ENCODE measurements around the gene HIPK2.
"Not testable (repeated sequence)": the region's sequence is repeated elsewhere in the genome, so short reads cannot be mapped to it uniquely, and the experiment has no call there.

The HIPK2 gene

DNA sequence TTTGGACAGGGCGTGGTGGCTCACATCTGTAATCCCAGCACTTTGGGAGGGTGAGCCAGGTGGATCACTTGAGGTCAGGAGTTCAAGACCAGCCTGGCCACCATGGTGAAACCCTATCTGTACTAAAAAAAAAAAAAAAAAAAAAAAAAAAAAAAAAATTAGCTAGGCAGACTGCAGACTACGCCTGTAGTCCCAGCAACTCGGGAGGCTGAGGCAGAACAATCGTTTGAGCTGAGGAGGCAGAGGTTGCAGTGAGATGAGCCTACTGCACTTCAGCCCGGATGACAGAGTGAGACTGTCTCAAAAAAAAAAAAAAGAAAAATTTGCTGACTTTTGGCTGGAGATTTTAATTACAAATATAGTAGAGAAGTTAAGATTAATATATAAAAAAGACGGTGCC, 104.0 kb downstream of the HIPK2 start:
- DNase-seq (ENCODE audit: low read depth in 2 of 2) = no peak

DNA sequence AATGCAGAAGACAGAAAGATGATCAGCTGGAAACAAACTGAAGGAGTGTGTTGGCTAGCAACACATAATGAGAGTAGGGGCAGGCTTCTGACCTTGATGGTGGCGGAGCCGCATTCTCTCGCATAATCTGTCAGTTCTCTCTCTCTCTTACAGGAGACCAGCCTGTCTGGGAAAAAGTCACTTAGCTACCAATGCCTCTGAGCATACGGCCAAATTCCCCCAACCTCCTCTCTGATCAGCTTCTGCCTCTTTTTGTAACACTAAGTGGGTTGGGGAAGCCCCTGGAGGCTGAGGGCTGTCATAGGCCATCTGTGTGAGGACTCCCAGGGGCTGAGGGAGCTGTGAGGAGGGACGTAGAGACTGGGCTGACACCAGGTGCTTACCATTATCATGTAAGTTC, 104.6 kb downstream of the HIPK2 start:
- no peak for DNase-seq (ENCODE audit: low read depth in 2 of 2)

DNA sequence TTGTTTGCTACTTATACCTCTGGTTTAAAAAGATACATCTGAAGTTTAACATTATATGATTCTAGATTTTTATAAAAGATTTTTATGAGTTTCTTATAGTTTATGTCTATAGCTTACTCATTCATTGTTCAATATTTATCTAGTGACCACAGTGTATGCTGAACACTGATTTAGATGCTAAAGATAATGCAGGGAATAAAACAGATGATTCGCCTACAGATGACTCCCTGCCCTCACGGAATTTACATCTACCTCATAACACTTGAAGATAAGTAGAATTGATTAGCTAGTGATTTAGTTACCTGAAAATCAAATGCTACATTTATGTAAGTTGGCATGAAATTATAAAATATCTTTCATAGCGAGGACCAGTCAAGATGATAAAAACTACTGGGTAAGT, 105.8 kb downstream of the HIPK2 start:
- no peak for DNase-seq (ENCODE audit: low read depth in 2 of 2)

DNA sequence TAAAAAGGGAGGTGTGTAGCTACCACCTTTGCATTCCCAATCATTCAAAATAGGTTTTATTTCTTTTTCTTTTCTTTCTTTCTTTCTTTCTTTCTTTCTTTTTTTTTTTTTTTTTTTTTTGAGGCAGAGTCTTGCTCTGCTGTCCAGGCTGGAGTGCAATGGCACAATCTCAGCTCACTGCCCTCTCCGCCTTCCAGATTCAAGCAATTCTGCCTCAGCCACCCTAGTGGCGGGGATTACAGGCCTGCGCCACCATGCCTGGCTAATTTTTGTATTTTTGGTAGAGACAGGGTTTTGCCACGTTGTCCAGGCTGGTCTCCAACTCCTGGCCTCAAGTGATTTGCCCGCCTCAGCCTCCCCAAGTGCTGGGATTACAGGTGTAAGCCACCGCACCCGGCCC, 107.1 kb downstream of the HIPK2 start:
- DNase-seq (ENCODE audit: low read depth in 2 of 2) = not testable (repeated sequence)

DNA sequence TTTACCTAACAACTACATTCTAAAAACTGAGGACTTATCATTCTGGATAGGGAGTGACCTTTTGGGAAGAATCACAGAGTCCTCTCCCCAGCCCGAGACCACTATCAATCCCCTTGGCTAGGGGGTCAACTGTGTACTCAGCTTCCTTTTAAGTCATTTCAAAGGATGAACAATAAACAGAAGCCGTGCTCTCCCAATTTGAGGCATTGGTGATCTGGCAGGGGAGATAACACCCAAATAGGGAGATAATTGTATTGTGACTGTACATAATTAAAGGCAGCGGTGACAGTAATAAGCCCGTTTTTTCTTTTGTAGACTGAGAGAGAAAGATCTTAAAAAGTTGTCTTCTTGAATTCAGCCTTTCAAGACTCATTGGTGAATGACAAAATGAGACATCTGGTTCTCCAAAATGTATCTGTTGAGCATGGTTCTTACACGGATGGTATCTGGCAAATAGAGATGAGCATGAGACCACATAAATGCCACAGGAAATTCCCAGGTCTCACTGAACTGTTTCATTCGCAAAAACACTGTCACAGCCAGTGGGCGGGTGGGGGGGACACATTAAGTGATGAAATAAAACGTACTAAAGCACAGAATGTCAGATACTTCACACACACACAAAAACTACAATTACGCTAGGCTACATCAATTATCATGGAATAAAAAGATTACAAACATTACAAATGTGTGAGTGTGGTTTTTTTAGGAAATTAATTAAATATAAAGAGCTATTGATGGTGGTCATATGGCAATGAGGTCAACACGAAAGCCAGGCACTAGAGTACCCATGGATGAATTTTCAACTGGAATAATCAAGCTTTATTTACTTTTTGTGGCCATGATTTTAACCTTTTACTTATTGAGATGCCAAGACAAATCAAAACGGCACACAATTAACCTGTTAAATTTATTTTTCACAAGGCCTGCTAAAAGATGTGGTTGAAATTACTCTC, 108.4 kb downstream of the HIPK2 start:
- no peak for DNase-seq (ENCODE audit: low read depth in 2 of 2)

DNA sequence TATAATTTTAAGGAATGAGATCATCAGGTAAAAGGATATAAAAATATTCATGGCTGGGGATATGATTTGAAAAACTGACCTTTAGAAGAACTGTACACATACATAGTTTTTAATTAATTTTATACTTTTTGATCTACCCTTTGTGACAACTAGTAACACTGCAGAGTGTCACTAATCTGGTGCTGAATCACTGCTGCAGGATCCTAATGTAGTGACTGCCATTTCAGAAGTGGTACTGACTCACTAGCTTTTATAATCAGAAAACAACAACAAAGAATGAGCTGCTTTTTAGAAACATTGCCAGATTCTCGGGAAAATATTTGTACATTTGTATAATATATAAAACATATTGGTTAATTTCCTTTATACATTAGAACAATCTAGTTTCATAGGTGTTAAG, 110.4 kb downstream of the HIPK2 start:
- DNase-seq (ENCODE audit: low read depth in 2 of 2) = no peak

DNA sequence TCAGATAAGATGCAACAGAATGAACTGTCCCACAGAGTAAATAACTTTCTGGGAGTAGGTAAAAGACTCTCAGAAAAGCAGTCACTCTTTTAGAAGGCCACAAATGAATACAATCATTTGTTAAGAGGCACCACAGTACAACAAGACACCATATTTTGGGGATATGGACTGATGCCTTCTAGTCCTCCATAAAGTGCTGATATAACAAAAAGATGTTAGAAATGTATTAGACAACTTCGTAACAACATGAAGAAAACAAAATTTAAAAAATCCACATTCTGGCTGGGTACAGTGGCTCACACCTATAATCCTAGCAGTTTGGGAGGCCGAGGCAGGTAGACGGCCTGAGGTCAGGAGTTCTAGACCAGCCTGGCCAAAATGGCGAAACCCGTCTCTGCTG, 111.3 kb downstream of the HIPK2 start:
- DNase-seq (ENCODE audit: low read depth in 2 of 2) = no peak

DNA sequence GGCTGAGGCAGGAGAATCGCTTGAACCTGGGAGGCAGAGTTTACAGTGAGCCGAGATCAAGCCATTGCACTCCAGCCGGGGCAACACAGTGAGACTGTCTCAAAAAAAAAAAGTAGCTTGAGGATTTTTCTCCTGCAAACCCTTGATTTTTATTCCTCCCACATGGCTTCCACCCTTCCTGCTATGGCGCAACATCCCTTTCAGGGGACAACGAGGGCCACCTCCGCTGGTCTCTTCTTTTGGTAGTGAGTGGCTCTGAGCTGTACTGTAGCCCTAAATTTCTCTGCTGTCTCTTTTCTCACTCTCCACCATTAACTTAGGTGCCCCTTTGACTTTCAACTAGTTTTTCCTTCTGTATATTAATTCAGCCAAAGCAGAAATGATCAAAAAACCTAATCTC, 113.4 kb downstream of the HIPK2 start:
- DNase-seq (ENCODE audit: low read depth in 2 of 2) = no peak

DNA sequence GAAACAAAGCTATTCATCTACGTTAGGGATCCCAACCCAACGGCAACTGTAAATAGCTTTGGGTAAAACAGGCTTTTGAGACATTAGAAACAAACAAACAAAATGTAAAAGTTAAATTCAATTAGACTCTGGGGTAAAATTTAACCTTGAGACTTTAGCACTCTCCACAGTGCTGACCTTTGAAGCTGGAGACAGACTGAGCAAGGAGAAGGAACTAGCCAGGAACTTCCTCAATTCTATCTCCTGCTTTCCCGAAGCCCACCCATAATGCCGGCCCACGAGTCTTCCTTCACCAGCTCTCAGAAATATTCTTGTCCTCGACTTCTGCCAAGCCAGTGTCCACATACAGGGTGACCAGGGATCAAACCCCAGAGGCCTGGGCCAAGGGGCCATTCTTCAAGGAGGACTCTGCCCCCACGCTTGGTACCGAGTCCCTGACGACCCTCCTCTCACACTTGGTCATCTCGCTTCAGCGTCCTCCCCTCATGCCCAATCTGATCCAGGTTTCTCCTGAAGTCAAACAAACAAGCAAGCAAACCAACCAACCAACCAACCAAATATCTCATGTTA, 114.1 kb downstream of the HIPK2 start:
- no peak for DNase-seq (ENCODE audit: low read depth in 2 of 2)

DNA sequence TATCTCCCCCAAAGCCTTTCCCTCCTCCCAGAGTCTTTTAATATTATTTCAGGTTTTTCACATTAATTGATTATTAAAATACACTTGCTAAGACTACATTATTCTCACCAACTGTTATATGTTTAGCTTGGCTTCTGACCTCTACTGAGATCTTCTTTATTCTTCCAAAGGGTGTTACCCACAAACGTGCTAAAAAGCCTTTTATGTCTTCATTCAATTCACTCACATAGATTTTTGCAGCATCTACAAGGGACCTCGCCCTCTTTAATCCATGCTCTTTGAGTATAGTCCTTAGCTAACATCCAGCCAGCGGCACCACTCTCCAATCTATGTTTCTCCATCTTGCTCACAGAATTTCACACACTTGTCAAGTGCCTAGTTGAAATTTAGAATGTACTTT, 115.9 kb downstream of the HIPK2 start:
- no peak for DNase-seq (ENCODE audit: low read depth in 2 of 2)

DNA sequence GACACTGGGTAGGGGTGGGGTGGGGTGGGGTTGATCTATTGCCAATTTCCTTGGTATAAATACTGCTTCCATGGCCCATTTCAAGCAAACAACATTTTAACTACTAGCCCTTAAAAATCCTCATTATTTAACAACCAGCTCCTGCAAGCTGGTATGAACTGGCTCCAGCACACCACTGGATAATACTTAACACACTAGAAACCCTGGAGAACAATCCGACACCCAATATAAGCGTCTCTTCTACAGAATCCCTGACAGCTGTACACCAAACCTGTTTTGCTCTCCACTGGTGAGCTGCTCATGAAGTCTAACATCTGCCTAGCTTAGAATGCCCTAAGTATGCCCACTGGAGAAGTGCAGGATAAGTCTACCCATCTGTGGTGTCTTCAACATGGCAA, 116.8 kb downstream of the HIPK2 start:
- no peak for DNase-seq (ENCODE audit: low read depth in 2 of 2)

DNA sequence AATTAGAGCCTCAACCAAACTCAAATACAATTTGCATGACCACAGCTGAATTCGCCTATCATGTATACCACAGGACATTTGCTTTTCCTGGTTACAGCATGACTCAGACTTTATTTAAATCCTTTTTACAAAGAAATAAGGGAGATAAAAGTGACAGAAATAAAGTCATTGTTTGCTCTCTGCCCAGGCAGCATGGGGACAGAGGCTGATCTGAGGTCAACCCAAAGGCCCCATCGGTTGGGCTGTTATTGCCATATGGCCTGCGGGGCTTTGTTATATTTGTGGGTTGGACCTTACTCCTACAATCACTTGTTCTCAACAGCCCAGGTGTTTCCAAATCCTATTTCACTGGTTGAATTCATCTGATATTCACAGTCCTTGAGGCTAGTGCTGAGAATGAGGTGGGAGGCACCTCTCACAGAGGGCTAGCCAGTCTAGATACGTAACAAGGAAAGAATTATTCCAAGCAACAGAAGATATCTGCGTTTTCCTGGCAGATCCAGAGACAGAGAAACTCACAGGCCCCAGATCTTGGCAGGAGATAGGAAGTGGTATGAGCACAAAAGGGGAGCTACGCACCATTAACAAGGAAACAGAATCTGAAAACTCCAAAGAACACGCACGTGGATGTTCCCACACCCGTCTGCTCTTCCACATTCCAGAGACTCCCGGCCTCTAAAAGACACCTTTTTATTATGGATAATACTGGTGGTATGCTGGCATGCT, 117.3 kb downstream of the HIPK2 start:
- DNase-seq (ENCODE audit: low read depth in 2 of 2) = no peak

DNA sequence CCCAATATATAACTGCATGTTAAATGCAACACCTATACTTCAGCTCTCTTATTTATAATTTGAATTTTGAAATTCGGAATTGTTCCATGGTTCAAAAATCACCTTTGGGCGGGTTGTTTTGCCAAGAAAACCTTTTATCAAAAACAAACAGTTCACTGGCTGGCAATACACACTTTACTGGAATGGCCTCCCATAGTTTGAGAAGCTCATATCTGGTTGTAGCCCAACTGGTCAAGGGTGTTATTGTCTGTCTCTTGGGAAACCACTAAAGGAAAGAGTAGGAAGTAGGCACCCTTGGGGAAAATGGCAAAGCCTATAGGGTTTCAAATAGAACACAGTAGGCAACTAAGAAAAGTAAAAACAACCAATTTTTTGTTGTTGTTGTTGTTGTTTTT, 117.9 kb downstream of the HIPK2 start:
- no peak for DNase-seq (ENCODE audit: low read depth in 2 of 2)

DNA sequence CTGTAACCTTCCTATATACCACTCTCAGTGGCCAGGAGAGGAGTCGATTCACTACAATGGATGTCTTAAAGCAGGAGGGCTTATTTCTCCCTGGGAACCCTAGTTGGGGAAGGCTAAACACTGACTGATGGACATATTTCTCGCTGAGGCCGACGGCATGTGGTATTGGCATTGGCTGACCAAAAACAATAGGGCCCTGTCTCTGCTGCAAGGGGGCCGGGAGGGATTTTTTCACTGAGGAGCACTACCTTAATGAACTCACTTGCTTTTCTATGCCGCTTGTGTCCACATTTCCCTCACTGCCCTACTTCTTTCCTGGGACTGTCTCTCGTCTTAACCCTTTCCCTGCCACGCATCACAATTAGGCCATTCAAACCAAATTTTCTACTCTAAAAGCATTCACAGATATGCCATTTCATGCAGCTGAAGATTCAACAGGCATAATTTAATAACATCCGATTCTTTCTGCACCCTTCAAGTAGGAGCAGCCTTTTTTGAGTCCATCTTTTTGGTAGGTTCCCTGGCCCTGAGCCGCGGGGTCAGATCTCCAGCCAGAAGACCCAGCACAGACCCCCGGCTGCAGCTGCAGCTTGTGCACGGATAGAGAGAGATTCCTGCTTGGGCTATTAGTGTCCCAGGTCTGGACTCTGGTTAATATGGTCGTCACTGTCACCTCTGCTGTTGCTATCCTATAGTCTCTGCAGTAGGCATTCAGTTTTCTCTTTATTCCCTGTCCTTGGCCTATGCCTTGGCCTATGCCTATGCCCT, 118.7 kb downstream of the HIPK2 start:
- no peak for DNase-seq (ENCODE audit: low read depth in 2 of 2)

DNA sequence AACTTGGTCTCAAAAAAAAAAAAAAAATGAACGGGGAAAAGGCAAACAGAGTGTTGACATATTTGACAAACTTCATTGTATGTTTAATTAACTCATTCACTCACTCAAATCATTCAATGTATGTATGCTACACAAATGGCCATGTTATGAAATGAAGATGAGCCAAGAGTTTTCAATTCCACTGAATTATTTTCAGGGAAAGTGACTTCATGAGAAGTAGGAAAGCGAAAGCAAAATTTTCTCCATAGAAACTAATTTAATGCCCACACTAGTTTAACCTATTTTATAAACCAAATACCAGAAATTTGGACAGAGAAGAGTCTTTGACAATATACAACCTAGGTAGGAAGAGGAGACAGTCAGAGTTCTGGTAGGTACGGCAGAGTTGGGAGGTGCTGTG, 119.5 kb downstream of the HIPK2 start:
- DNase-seq (ENCODE audit: low read depth in 2 of 2) = no peak

DNA sequence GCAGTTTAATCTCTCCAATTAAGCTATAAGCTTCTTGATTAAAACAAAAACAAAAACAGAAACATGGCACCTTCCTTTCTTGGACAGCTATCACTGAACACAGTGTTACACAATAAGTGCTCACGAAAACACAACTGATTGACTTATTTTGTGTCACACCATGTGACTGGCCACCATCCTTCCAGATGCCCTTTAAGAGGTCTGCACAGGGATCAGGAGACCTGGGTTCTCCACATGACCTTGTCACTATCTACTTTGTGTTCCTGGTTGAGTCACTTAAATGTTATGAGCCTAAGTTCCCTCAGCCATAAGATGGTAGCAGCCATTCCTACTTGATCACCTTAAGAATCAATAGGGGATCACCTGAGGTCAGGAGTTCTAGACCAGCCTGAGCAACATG, 120.1 kb downstream of the HIPK2 start:
- no peak for DNase-seq (ENCODE audit: low read depth in 2 of 2)

DNA sequence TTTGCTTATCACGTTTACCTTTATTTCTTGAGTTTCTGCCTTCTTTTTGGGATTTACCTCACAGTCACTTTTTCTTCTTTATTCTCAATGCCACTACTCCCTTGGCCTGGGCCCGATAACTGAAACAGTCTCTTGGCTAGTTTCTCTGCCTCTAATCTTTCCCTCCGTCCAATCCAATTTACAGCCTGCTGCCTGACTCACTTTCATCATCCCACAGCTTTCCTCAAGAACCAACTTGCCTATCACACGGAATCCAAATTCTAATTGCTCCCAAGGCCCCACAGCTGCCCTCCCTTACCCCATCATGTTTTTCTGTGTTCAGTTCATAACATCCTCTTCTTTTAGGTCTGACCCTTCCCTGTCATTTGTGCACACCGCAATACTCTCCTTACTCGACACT, 121.4 kb downstream of the HIPK2 start:
- DNase-seq (ENCODE audit: low read depth in 2 of 2) = no peak

DNA sequence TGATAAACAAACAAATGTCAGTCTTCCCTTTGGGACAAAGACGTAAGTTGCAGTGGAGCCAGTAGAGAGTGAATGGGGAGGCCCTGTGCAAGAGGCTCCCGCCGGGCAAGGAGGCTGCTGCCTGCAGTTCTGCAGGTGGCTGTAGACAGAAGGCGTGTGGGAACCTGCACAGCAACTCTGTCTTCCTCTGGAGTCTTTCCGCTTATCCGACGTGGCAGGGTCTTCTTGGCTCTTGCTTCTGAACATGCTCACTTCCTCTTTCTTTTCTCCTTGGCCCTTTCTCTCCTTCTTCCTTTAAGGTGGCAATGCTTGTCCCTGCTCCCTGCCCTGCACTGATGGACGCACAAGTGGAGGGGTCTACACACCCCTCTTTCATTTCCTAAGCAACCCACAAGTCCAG, 122.5 kb downstream of the HIPK2 start:
- no peak for DNase-seq (ENCODE audit: low read depth in 2 of 2)

DNA sequence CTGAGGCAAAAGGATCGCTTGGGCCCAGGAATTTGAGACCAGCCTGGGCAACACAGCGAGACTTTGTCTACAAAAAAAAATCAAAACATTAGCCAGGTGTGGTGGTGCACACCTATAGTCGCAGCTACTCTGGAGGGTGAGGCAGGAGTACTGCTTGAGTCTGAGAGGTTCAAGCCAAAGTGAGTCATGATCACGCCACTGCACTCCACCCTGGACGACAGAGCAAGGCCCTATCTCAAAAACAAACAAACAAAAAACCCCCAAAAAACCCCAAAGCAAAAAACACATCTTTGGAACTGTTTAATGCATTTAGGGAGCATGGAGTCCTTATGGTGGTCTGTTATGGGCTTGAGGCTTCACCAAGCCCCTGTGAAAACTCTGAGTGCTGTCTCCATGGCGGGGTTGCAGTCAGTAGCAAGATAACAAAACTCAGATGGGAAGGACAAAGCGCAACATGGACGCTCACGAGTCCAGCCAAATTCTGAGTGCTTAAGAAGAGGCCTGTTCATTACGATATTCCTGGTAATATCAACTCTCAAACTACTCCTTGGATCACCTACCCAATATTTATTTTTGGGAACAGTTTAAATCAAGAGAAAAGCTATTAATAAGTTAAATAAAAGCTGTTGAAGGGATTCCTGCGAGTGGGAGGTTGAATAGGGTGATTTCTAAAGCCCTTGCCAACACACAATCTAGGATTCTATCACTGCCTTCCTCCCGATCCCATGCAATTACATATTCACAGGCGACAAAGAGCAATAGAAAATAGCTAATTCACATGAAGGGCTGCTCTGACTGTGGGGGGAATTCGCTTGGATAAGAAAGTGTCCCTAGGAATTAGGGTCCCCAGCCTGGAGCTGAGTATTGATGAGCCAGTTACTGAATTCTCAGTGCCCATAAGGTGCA, 123.3 kb downstream of the HIPK2 start:
- DNase-seq (ENCODE audit: low read depth in 2 of 2) = no peak

DNA sequence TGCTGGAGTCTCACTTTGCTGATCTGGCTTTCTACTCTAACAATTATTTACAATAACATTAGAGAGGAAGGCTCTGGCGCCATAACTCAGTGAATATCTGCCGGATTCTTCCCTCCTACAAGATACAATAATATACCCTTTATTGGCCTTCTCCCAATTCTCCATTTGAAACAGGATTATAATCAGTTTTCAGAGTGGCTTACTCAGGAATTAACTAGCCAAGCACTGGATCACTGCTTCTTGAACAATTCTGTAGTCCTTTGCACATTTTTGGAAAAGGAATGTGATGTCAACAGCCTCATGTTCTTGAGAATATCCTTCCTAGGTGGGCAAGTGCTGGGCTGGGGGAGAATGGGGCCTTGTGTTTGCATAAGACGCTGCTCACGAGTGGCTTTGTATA, 125.9 kb downstream of the HIPK2 start:
- DNase-seq (ENCODE audit: low read depth in 2 of 2) = no peak

DNA sequence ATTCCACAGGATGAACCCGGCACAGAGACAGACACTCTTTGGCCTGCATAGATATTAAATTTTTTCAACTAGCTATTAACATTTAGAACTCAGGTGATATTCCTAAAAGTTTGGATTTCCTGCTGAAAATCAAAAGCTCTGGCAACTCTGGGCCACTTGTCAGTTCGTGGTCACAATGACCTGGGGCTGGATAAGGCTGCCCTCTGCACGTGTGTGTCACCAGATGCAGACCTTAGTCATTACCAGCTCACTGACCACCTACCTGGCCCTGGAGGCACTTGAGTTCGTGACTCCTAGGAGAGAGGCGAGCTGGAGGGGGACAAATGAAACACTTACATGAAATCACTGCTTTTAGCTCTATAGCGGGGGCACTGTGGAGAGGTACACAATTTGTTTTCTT, 126.5 kb downstream of the HIPK2 start:
- DNase-seq (ENCODE audit: low read depth in 2 of 2) = no peak

All from stimulated activated CD8-positive, alpha-beta memory T cell treated with anti-CD3 and anti-CD28 coated beads, Interleukin-15, amount 100 ng/mL, for 4 hours (primary cell).